ENCODE results near the gene KCNJ11.

The KCNJ11 gene

DNA sequence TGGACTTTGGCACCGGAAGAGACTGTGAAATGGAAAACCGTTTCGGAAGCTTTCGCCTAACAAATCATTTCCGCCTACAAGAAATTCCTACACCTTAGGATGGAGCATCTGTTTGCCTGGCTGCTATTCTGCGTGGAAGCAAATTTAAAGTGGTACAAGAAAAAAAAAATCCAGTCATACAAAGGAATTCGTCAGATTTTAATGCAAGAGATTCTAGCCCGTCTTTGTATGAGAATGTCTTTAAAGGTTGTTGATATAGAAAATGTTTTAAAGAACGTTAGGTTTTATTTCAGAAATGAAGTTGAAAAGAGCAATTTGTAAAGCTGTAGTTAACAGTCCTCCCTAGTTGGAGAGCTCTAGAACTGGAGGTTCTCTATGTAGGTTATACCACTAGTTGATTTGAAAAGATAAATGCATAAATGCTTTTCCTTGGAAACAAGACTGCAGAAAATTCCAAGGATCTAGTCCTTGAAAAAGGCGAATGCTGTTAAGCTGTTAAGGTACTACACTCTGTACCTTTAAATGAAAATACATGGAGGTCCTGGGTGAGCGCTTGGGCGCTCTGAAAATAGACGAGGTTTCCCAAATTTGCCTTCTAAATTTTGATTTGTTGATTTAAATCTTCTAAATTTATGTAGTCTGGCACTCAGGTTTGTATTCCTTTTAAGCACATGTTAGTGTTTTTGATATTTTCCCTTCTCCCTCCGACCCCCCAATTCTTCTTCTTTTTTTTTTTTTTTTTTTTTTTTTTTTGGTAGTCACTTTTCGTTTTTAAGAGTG is 34.4 kb downstream of the KCNJ11 start:
- H3K27ac ChIP-seq: peak overlapping the region; percentile 89
- CTCF ChIA-PET: interaction anchor here (0.6 to 1.3 kb wide), 9 partner anchors 83 to 1821 kb away, joined by 3 to 7 read pairs (median 3); no protein-coding TSS in a partner anchor
- TF ChIP-seq, protein P1, sequence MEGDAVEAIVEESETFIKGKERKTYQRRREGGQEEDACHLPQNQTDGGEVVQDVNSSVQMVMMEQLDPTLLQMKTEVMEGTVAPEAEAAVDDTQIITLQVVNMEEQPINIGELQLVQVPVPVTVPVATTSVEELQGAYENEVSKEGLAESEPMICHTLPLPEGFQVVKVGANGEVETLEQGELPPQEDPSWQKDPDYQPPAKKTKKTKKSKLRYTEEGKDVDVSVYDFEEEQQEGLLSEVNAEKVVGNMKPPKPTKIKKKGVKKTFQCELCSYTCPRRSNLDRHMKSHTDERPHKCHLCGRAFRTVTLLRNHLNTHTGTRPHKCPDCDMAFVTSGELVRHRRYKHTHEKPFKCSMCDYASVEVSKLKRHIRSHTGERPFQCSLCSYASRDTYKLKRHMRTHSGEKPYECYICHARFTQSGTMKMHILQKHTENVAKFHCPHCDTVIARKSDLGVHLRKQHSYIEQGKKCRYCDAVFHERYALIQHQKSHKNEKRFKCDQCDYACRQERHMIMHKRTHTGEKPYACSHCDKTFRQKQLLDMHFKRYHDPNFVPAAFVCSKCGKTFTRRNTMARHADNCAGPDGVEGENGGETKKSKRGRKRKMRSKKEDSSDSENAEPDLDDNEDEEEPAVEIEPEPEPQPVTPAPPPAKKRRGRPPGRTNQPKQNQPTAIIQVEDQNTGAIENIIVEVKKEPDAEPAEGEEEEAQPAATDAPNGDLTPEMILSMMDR (conservative IDR thresholded peaks at IDR 0.05; ENCODE audit: low read depth): no peak
- no peak for DNase-seq (ENCODE audit: low spot score)
- POLR2A ChIA-PET (ENCODE audit: low non-redundant PET): no interaction called here

DNA sequence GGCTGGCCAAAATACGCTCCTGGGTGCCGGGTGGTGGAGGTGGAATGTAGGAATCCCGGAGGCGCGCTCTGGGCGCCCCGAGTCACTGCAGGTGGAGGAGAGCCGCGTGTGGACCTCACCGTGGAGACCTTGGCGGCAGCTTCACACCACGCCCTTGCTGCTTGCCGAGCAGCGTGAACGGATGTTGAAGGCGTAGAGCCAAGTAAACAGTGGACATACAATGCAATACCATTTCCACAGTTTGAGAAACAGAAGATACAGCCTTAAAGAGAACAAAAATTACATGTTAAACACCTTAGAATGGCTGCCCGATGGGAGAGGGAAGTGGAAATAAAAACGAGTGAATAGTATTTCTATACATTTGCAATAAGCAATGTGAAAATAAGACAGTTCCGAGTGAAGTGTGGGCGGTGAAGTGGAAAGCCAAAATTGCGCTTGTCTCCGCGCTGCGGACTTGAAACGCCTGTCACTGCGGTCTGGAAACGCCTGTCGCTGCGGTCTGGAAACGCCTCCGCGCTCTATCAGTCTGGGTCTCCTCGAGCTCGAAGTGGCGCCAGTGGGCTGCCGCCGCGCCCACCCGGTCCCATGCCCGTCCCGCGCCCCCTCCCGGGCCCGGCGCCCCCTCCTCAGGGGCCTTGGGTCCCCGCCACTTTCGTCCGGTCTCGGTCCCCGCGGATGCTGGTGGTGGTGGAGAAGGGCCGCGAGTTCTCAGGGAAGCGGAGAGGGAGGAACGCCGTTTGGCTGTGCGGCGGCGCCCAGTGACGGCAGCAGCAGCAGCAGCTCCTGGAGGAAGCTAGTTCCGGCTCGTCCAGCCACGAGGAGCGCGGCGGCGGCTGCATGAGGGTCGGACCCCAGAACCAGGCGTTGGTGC is 35.3 kb downstream of the KCNJ11 start:
- ChIA-PET CTCF (interaction anchor here (0.6 to 1.1 kb wide), 4 partner anchors 131 to 1820 kb away, joined by 3 to 5 read pairs (median 4); no protein-coding TSS in a partner anchor), POLR2A (ENCODE audit: low non-redundant PET) (no interaction called here)
- H3K27ac ChIP-seq: peak overlapping the region; percentile 89
- DNase-seq (ENCODE audit: low spot score): peak; percentile 50
- TF ChIP-seq, protein P1 (conservative IDR thresholded peaks at IDR 0.05; ENCODE audit: low read depth): no peak

DNA sequence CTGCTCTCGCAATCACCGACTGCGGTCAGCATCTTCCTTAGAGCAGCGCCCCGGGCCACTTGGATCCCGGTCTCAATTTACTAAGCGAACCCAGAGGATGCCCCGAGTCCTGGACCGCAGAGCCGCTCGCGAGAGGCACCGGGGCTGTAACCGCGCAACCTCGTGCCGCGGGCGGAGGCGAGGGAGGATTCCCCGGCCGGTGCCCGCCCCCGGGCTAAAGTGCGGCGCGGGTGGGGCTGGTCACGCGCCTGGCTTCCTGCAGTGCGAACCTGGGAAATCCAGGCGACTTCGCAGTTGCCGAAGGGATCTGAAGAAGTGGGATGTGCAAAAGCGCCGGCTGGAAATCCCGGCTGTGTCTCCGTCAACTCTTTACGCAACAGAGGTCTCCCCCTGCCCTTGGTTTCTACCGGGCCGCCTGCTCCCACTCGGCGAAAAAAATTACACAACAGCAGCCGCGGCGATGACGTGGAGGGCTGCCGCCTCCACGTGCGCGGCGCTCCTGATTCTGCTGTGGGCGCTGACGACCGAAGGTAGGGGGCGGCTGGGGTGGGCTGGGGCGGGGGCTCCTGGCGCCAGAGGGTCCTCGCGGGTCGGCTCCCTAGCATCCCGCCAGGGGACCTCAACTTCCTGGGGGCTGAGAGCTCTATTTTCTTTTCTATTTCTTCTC is 36.8 kb downstream of the KCNJ11 start, which contains the start of gene NCR3LG1:
Gene NCR3LG1 (plus strand): TSS at position 291 of the 667 bp plus-strand sequence. CDS start 170 bp downstream, at position 461.
- H3K27ac ChIP-seq: peak within 1 kb of the TSS; percentile 89
- ChIA-PET CTCF (interaction anchor here (0.6 to 0.7 kb wide), 2 partner anchors 14 to 54 kb away, joined by 3 read pairs; no protein-coding TSS in a partner anchor), POLR2A (ENCODE audit: low non-redundant PET) (no interaction called here)
- TF ChIP-seq, protein P1 (conservative IDR thresholded peaks at IDR 0.05; ENCODE audit: low read depth): no peak
- no peak for DNase-seq (ENCODE audit: low spot score)

DNA sequence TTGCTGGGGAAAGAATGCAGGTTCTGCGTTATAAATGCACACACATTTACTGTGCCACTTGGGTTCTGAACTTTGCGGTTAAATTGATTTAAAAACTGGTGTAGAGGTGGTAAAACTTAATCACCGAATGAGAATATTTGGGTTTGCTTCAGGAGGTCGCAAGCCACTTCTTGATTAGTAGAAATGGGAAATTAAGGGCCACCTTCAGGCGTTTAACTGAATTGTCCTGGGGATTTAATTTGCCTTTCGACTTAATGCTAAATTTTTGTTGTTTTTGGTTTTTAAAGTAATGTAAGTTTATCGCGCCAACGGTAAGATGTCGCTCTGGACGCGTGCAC is 37.3 kb downstream of the KCNJ11 start:
- POLR2A ChIA-PET (ENCODE audit: low non-redundant PET): no interaction called here
- no peak for DNase-seq (ENCODE audit: low spot score)
- CTCF ChIA-PET: interaction anchor here (0.5 kb wide), 1 partner anchor 71 kb away, joined by 3 read pairs; no protein-coding TSS in a partner anchor
- TF ChIP-seq, protein P1 (conservative IDR thresholded peaks at IDR 0.05; ENCODE audit: low read depth): peak; percentile 14; the same call in 1 of the 2 replicates
- peak overlapping the region; percentile 89 for H3K27ac ChIP-seq

DNA sequence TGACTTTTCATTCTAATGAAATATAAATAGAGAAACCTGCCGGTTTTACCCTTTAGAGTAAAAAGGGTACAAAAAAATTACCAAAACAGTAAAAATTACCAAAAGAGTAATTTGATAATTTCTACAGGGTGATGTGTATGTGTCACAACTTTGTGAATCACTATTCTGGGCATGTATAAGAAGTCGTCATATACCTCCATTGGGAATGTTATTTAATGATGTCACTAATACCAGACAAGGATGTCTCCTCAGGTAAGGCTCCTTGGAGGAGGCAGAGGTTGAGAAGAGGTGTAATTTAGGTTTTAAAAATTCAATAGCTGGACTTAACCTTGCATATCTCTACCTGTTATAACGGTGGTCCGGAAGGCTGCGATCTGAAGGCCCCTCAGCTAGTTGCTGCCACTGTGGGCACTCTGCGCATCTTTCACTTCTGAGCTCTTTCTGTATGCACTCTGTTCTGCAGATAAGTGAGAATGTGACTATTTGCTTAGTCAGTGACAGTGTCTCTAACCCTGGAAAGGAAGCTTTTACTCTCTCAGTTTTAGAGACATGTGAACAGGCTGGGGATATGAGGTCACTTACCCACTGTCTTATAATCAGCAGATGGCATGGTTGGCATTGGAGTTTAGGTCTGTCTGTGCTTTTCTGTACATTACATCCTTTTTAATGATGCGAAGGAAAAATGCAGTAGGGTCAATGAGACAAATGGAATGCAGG is 37.8 kb downstream of the KCNJ11 start:
- no peak for DNase-seq (ENCODE audit: low spot score)
- TF ChIP-seq, protein P1 (conservative IDR thresholded peaks at IDR 0.05; ENCODE audit: low read depth): no peak
- CTCF ChIA-PET: interaction anchor here (0.5 to 0.6 kb wide), 3 partner anchors 33 to 70 kb away, joined by 3 to 7 read pairs (median 3); no protein-coding TSS in a partner anchor
- POLR2A ChIA-PET (ENCODE audit: low non-redundant PET): no interaction called here
- no peak overlapping the region for H3K27ac ChIP-seq
